ENCODE measurements around the gene PPP2R5D. TPM values are rescaled to one million over a fixed set of nuclear protein-coding genes. Genes with fewer than 3 reads are reported as not detected.

Gene PPP2R5D
- total RNA-seq, 1 experiment from 2014 or later: 53.5 TPM

DNA sequence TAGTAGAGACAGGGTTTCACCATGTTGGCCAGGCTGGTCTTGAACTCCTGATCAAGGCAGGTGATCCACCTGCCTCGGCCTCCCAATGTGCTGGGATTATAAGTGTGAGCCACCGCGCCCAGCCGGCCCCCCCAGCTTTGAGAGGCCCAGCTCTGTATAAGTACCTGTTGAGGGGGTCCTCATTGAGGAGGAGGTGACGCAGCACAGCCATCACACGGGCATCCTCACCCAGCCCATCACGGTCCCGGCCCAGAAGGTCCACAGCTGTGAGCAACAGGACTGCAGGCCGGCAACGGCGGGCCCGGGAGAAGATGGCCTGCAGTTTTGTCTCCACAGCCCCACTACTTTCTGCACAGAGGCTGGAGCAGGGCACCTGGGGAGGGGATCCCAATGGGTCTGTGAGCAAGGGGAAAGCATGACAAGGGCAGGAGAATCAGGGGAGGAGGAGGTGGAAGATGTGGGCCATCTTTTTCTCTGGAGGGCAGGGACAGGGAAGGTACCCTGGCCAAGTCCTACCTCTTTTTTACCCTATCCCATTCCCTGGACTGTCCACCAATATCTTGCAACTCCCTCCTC, 16.2 kb upstream of the PPP2R5D start:
- H4K91ac ChIP-seq (ENCODE audit: insufficient read length, low read depth, low read length): no peak overlapping the region
- no peak overlapping the region for H3K18ac ChIP-seq (ENCODE audit: insufficient read length, low read depth, low read length)
- no peak overlapping the region for H3K4me2 ChIP-seq (ENCODE audit: insufficient read depth, insufficient read length, low read length)
- no peaks in the 10 kb centered on the region for H3K23me2 ChIP-seq (ENCODE audit: insufficient read length, low read depth, low read length, poor library complexity, severe bottlenecking)
- H3K27ac Mint-ChIP-seq: no peak overlapping the region
- H3K4me3 Mint-ChIP-seq: no peak overlapping the region
- no peak overlapping the region for H3K14ac ChIP-seq (ENCODE audit: insufficient read depth, low read length)
- H2AFZ ChIP-seq (ENCODE audit: low read length): no peak overlapping the region
- 0 out of 4 replicates have a peak, but pooled peaks cover 0 to 2% of the 10 kb centered on the region in 2 experiments for H3K4me1 Mint-ChIP-seq
- no peaks in the 10 kb centered on the region for H3K79me1 ChIP-seq (ENCODE audit: insufficient read depth, low read depth, low read length, poor library complexity, severe bottlenecking)
- H3K9me3 ChIP-seq (ENCODE audit: control insufficient read depth, low read depth, low read length): no peaks in the 10 kb centered on the region
- H2BK15ac ChIP-seq (ENCODE audit: low read depth, low read length): no peak overlapping the region
- no peak overlapping the region for H2BK120ac ChIP-seq (ENCODE audit: low read depth, low read length, poor library complexity, severe bottlenecking)
- no peak overlapping the region for H3K4ac ChIP-seq (ENCODE audit: low read depth, low read length)
- no peaks in the 10 kb centered on the region for H4K20me1 ChIP-seq (ENCODE audit: control insufficient read depth, insufficient read depth, insufficient read length)
- no peak overlapping the region for H3K56ac ChIP-seq (ENCODE audit: insufficient read length, low read depth, low read length)
- no peak overlapping the region for H3K9ac ChIP-seq (ENCODE audit: extremely low read depth, insufficient read length, low read length)
- H3K79me2 ChIP-seq (ENCODE audit: insufficient read depth, low read length): no peaks in the 10 kb centered on the region
- H3K4me1 ChIP-seq (ENCODE audit: insufficient read depth, low read length): no peaks in the 10 kb centered on the region
- DNase-seq: no peak
- H2AK5ac ChIP-seq (ENCODE audit: insufficient read length, low read length): no peak overlapping the region
- H3K23ac ChIP-seq (ENCODE audit: insufficient read length, low read depth, low read length): no peak overlapping the region
- no peak overlapping the region for H2BK12ac ChIP-seq (ENCODE audit: insufficient read length, low read depth, low read length)
- no peaks in the 10 kb centered on the region for H3K27me3 Mint-ChIP-seq (ENCODE audit: low read depth)
- no peak overlapping the region for H4K5ac ChIP-seq (ENCODE audit: insufficient read length, low read depth, low read length)
- no CpG with 5 or more reads among the region's 12 CpGs for WGBS (ENCODE audit: extremely low coverage, insufficient read length, low lambda C conversion rate)
- H3K9me3 Mint-ChIP-seq: no peaks in the 10 kb centered on the region
- TF ChIP-seq, protein P1, sequence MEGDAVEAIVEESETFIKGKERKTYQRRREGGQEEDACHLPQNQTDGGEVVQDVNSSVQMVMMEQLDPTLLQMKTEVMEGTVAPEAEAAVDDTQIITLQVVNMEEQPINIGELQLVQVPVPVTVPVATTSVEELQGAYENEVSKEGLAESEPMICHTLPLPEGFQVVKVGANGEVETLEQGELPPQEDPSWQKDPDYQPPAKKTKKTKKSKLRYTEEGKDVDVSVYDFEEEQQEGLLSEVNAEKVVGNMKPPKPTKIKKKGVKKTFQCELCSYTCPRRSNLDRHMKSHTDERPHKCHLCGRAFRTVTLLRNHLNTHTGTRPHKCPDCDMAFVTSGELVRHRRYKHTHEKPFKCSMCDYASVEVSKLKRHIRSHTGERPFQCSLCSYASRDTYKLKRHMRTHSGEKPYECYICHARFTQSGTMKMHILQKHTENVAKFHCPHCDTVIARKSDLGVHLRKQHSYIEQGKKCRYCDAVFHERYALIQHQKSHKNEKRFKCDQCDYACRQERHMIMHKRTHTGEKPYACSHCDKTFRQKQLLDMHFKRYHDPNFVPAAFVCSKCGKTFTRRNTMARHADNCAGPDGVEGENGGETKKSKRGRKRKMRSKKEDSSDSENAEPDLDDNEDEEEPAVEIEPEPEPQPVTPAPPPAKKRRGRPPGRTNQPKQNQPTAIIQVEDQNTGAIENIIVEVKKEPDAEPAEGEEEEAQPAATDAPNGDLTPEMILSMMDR (conservative IDR thresholded peaks at IDR 0.05): no peak
- H2BK5ac ChIP-seq (ENCODE audit: insufficient read length, low read length): no peak overlapping the region
- no peak overlapping the region for H3T11ph ChIP-seq (ENCODE audit: low read length)
- H3K27ac ChIP-seq (ENCODE audit: insufficient read length, low read depth, low read length): no peak overlapping the region
- H3K36me3 Mint-ChIP-seq (ENCODE audit: insufficient read depth in 1 of 3, low read depth in 3 of 3): peaks cover 0 to 29% (median 14%) of the 10 kb centered on the region in 3 experiments; a peak in 5 of 7 replicates
- H4K8ac ChIP-seq (replicated peaks; ENCODE audit: insufficient read length, low read depth, low read length): no peak overlapping the region
- H3K27me3 ChIP-seq (ENCODE audit: insufficient read depth, low read length): no peaks in the 10 kb centered on the region
- H2BK20ac ChIP-seq (ENCODE audit: low read depth, low read length, poor library complexity, severe bottlenecking): no peak overlapping the region

Data from H9 (cell line).